ENCODE data around the gene ROBO1.

DNA sequence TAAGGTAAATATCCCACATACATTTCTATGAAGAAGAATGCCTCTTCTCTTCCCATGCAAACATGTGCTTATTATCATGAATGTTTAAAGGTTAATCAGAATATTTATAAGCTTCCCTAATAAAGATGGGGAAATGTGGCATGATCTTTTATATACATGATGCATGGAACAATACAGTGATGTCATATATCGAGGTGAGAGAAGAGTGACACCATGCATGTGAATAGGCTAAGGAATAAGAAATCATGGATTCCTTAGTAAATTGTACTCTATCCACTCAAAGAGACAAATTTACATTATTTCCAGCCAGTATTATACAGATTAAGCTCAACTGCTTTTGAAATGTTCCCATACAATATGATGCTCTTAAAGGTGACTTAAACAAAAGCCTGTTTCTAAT is 1035.3 kb downstream of the ROBO1 start:
- TF ChIP-seq, protein P1, sequence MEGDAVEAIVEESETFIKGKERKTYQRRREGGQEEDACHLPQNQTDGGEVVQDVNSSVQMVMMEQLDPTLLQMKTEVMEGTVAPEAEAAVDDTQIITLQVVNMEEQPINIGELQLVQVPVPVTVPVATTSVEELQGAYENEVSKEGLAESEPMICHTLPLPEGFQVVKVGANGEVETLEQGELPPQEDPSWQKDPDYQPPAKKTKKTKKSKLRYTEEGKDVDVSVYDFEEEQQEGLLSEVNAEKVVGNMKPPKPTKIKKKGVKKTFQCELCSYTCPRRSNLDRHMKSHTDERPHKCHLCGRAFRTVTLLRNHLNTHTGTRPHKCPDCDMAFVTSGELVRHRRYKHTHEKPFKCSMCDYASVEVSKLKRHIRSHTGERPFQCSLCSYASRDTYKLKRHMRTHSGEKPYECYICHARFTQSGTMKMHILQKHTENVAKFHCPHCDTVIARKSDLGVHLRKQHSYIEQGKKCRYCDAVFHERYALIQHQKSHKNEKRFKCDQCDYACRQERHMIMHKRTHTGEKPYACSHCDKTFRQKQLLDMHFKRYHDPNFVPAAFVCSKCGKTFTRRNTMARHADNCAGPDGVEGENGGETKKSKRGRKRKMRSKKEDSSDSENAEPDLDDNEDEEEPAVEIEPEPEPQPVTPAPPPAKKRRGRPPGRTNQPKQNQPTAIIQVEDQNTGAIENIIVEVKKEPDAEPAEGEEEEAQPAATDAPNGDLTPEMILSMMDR (IDR thresholded peaks at IDR 0.05; ENCODE audit: extremely low read depth in 1 of 2, insufficient read depth in 1 of 2, low read depth in 1 of 2, low read length in 2 of 2) = no peak
- no peak for TF ChIP-seq JUN (IDR thresholded peaks at IDR 0.05; ENCODE audit: borderline replicate concordance, insufficient read depth, insufficient read length, low read depth)
- TF ChIP-seq FOS (IDR thresholded peaks at IDR 0.05; ENCODE audit: borderline replicate concordance, insufficient read depth, low read length) = no peak
- no peak for TF ChIP-seq EZH2 (IDR thresholded peaks at IDR 0.05; ENCODE audit: borderline replicate concordance, low read depth, low read length, severe bottlenecking)
- TF ChIP-seq POLR2A (IDR thresholded peaks at IDR 0.05; ENCODE audit: low read depth, low read length) = no peak
- TF ChIP-seq POLR2AphosphoS5 (IDR thresholded peaks at IDR 0.05; ENCODE audit: insufficient read depth, low read depth, low read length) = no peak

Data from endothelial cell of umbilical vein (primary cell).